ENCODE data around the gene RBM11. TPM values are rescaled to one million over a fixed set of nuclear protein-coding genes. Genes with fewer than 3 reads are reported as not detected.

The RBM11 gene
- total RNA-seq, 4 donors from 2014 or later = 8.8 to 28.5 (median 13.0) TPM

- no peak for DNase-seq (ENCODE audit: low spot score in 2 of 2)
- TF ChIP-seq CTCF (IDR thresholded peaks at IDR 0.05) (no peak), EP300 (IDR thresholded peaks at IDR 0.05) (no peak), POLR2A (IDR thresholded peaks at IDR 0.05) (no peak)
- Histone ChIP-seq H3K9me3 (no peaks in the 10 kb centered on the region), H3K4me3 (no peak overlapping the region), H3K36me3 (no peaks in the 10 kb centered on the region), H3K27me3 (no peaks in the 10 kb centered on the region), H3K27ac (no peak overlapping the region), H3K4me1 (no peaks in the 10 kb centered on the region)
- WGBS, 2 donors = 49% methylated on average over 2 of the region's 2 CpGs
Measured at GRCh38 chr21:14241297-14241696, 25.3 kb downstream of the RBM11 start.

- H3K27me3 ChIP-seq = no peaks in the 10 kb centered on the region
- TF ChIP-seq EP300 (IDR thresholded peaks at IDR 0.05) (no peak), CTCF (IDR thresholded peaks at IDR 0.05) (no peak), POLR2A (IDR thresholded peaks at IDR 0.05) (no peak)
Measured at GRCh38 chr21:14243461-14243860, 27.5 kb downstream of the RBM11 start.

GRCh38 chr21:14243874-14244273, 27.9 kb downstream of the RBM11 start:
- H3K9me3 ChIP-seq = no peaks in the 10 kb centered on the region
- no peak for DNase-seq (ENCODE audit: low spot score in 2 of 2)
- H3K36me3 ChIP-seq = no peaks in the 10 kb centered on the region
- H3K27ac ChIP-seq = no peak overlapping the region
- no peaks in the 10 kb centered on the region for H3K4me1 ChIP-seq
- no peak for TF ChIP-seq EP300 (IDR thresholded peaks at IDR 0.05)
- TF ChIP-seq POLR2A (IDR thresholded peaks at IDR 0.05) = no peak
- TF ChIP-seq CTCF (IDR thresholded peaks at IDR 0.05) = no peak
- WGBS, 2 donors = 18 to 39% methylated on average over 2 of the region's 2 CpGs
- no peaks in the 10 kb centered on the region for H3K27me3 ChIP-seq
- no peak overlapping the region for H3K4me3 ChIP-seq

More at GRCh38 chr21:14243461-14243860, 27.5 kb downstream of the RBM11 start:
- H3K4me3 ChIP-seq = no peak overlapping the region
- H3K9me3 ChIP-seq = no peaks in the 10 kb centered on the region
- H3K36me3 ChIP-seq = no peaks in the 10 kb centered on the region
- no peak for DNase-seq (ENCODE audit: low spot score in 2 of 2)
- WGBS, 2 donors = 0 to 27% methylated on average over 1 of the region's 1 CpG
- H3K4me1 ChIP-seq = no peaks in the 10 kb centered on the region
- no peak overlapping the region for H3K27ac ChIP-seq

GRCh38 chr21:14244911-14245310, 29.0 kb downstream of the RBM11 start:
- no peaks in the 10 kb centered on the region for H3K27me3 ChIP-seq
- no peaks in the 10 kb centered on the region for H3K4me1 ChIP-seq
- no peaks in the 10 kb centered on the region for H3K36me3 ChIP-seq
- H3K27ac ChIP-seq = no peak overlapping the region
- no peaks in the 10 kb centered on the region for H3K9me3 ChIP-seq
- DNase-seq (ENCODE audit: low spot score in 2 of 2) = no peak
- H3K4me3 ChIP-seq = no peak overlapping the region
- TF ChIP-seq EP300 (IDR thresholded peaks at IDR 0.05) (no peak), POLR2A (IDR thresholded peaks at IDR 0.05) (no peak), CTCF (IDR thresholded peaks at IDR 0.05) (no peak)

GRCh38 chr21:14245711-14246110, 29.8 kb downstream of the RBM11 start:
- TF ChIP-seq EP300 (IDR thresholded peaks at IDR 0.05) (no peak), CTCF (IDR thresholded peaks at IDR 0.05) (no peak), POLR2A (IDR thresholded peaks at IDR 0.05) (no peak)
- no peaks in the 10 kb centered on the region for H3K4me1 ChIP-seq
- H3K9me3 ChIP-seq = no peaks in the 10 kb centered on the region
- H3K36me3 ChIP-seq = no peaks in the 10 kb centered on the region
- DNase-seq (ENCODE audit: low spot score in 2 of 2) = no peak
- H3K4me3 ChIP-seq = no peak overlapping the region
- H3K27me3 ChIP-seq = no peaks in the 10 kb centered on the region
- H3K27ac ChIP-seq = no peak overlapping the region

All from tibial nerve (tissue), 4 donors.